ENCODE data around the gene B9D2. TPM values are rescaled to one million over a fixed set of nuclear protein-coding genes. Genes with fewer than 3 reads are reported as not detected.

The B9D2 gene, protein sequence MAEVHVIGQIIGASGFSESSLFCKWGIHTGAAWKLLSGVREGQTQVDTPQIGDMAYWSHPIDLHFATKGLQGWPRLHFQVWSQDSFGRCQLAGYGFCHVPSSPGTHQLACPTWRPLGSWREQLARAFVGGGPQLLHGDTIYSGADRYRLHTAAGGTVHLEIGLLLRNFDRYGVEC
- 4.1 and 4.8 TPM in 2 replicates for total RNA-seq

DNA sequence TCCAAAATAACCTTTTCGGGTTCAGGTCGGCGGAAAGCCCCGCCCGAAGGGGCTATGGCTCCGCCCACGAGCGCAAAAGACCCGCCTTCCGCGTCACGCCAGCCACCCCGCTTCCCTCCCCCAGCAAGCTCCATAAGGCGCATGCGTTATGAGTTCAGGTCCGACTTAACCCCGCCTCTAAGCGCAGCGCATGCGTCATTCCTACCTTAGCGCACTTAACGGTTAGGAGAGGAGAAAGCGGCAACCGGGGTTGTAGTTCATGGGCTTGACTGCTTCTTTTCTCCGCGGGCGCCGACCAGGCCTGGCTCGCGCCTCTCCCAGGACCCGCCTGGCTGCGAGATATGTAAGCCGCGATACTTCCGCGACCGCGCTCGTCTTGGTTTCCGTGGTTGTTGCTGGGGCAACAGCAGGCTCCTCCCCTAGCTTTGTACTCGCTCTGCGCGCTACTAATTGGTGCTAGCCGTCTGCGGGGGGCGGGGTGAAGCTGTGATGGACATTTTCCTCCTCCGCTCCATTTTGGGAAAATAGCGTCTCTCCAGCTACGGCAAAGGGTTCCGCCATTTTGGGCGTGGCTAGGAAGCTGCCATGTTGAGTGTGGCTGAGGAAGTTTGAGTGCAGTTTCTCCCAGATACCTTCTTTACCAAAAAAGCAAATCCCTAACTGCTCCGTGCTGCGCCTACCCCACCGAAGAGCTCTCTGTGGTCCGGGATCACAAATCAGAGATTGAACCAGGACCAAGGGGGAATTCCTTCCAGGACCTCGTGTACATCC, at the start of gene B9D2:
B9D2 (minus strand) TSS at position 397 of the 771 bp plus-strand sequence. CDS start 630 bp downstream, outside the sequence.

DNA sequence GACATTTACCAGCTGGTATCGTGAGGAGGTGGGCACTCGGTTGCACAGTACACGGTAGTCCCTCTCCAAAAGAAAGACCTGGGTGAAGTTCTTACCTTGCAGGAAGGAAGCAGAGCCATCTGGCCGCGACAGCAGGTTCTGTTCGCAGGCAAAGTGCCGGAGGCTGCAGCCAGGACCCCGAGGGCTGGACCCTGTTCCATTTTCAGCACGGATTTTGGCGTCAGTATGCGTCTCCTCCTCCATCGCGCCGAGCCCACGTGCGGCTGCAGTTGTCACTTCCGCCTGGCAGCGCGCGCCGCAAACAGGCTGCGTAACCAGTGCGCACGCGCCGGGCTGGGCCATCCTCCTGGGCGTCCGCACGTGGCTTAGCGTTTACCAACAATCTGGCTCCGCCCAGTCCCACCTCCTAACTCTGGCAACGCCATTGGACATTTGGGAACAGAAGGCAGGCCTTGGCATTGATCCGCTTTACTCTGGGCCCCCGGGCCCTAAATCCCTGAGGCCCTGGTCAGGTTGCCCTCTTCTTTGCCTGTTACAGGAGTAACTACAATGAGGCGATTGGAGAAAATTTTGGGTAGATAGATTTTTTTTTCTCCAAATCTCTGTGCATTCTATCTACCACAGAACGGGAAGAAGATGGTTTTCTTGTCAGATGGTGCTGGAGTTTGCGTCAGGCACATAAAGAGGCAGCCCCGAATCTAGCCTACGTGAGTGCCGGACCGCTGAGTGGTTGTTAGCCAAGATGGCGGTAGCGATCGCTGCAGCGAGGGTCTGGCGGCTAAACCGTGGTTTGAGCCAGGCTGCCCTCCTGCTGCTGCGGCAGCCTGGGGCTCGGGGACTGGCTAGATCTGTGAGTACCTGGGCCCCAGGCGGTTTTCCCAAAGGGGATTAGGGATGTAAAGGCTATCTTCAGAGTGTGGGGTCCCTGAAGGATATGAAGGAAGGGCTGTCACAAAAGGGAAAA, 33.4 kb upstream of the B9D2 start, which contains the start of the genes BCKDHA and EXOSC5:
BCKDHA (plus strand) TSS at position 733 of the 964 bp plus-strand sequence; CDS start at position 743, 10 bp downstream.
EXOSC5 (minus strand) TSS at position 274 of the 964 bp plus-strand sequence; CDS start at position 243, 31 bp downstream.

DNA sequence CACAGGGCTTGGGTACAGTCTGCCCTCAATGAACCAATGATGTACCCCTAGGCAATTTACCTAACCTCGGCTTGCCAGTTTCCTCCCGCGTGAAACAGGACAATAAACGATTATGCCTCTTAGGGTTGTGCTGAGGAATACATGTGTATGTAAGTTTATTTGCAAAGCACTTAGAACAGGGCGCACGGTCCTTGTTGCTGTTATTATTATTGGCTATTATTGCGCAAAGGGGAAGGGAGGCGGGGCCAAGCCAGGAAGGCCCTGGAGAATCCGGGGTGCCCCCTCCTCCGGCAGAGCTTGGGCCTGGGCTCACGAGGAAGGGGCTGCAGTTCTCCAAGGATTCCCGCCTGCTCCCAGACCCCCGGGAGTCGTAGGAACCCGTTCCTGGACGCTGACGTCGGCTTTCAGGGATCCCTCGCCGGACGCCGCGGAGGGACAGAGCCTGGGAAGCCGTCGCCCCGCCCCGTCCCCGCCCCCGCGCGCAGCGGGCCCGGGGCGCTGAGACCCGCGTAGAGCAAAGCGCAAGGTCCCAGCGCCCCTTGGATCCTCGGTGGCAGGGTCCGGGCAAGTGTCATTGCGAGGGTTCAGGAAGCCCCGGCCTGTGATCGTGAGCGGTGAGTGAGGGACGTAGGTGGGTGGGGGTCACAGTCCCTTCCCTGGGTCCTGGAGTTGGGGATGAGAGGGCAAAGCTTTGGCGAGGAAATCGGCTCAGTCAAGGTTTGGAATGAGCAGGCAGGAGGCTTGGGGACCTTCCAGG, 12.5 kb upstream of the B9D2 start, which contains the start of gene TMEM91:
TMEM91 (plus strand) TSS at position 293 of the 757 bp plus-strand sequence. CDS start 1,777 bp downstream, outside the sequence.

DNA sequence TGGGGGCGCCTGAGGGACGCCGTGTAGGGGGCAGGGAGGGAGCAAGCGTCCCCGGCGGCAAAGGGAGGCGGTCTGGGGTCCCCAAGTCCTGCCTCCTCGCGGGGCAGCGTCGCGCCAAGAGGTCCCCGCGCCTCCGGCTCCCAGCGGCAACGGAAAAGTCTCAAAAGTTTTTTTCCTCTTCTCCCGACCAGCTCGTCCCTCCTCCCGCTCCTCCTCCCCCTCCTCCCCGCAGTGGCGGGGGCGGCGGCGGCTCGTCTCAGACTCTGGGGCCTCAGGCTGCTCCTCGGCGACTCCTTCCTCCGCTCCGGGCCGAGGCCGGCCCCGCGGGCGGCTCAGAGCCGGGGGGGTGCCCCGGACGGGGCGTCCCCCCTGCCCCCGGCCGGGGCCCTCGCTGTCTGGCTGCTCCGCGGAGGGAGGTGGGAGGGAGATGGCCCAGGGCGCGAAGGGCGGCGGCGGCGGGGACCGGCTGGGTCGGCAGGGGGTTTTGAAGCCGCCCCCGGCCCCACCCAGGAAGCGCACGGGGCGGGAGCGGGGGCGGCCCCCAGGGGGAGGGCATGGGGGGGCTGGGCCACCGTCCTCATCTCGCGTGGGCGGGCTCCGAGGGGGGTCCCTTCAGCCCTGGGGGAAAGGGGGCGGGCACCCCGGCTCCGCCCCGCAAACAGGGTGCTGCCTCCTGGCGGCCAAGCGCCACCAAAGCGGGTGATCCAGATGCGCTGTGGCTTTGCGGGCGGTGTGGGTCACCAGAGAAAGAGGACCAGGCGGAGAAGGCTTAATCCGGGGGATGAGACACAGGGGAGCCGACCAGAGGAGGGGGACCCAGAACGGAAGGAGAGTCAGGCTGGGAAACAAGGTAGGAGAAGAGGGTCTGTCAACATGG, 10.2 kb downstream of the B9D2 start, which contains the start of gene TGFB1:
TGFB1 (minus strand) TSS at position 457 of the 877 bp plus-strand sequence. CDS start 878 bp downstream, outside the sequence.

DNA sequence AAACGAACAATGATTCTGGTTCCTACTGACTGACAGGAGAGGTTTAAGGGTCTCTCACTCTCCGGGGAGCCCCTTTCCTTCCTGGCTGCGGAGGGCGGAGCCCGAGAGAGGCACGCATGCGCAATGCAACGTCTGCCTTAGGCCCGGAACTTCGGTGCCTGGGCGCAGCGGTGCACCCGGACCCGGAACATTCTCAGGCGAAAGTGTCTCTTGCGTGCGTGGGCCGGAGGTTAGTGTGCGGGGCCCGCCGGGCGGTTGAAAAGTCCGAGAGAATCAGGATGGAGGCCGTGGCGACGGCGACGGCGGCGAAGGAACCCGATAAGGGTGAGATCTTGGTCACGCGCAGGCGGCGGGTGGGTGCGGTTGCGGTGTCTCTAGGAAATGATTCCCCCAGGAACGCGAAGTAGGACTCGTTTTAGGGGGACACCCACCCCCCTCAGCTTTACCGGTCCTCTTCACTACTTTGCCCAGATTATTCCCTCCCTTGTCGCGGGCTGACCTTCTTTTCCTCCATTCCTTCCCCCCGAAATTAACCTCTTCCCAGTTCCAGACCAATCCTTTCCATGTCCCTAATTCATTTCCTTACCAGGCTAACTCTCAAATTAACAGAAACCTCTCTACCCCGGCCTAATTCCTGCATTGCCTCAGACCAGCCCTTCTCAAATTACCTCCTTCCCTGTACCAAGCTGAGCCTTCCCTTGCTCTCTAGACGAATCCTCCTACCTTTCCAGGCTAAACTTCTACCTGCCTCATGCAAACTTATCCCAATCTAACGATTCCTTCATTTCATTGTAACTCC, 53.7 kb downstream of the B9D2 start, which contains the start of gene CCDC97:
CCDC97 (plus strand) TSS at position 140 of the 799 bp plus-strand sequence; CDS start at position 279, 139 bp downstream.

Other genes starting within 250 kb of the B9D2 start
- not detected in 2 replicates for gene CYP2F1, start 249.7 kb downstream of the B9D2 start, total RNA-seq
- gene CYP2S1, start 170.9 kb downstream of the B9D2 start, total RNA-seq = 0.77 and 3.3 TPM in 2 replicates
- gene AXL, start 144.9 kb downstream of the B9D2 start, total RNA-seq = 105 and 126 TPM in 2 replicates
- 48.0 and 54.5 TPM in 2 replicates for gene HNRNPUL1, start 99.8 kb downstream of the B9D2 start, total RNA-seq
- gene CCDC97, start 54.0 kb downstream of the B9D2 start, total RNA-seq = 7.9 and 9.3 TPM in 2 replicates
- 8.2 and 9.8 TPM in 2 replicates for gene TGFB1, start 10.2 kb downstream of the B9D2 start, total RNA-seq
- 9.3 and 9.4 TPM in 2 replicates for gene TMEM91, start 12.4 kb upstream of the B9D2 start, total RNA-seq
- gene EXOSC5, start 33.2 kb upstream of the B9D2 start, total RNA-seq = 7.3 and 7.9 TPM in 2 replicates
- 19.1 and 22.9 TPM in 2 replicates for gene BCKDHA, start 33.7 kb upstream of the B9D2 start, total RNA-seq
- 3.2 and 5.2 TPM in 2 replicates for gene B3GNT8, start 63.2 kb upstream of the B9D2 start, total RNA-seq
- 28.1 and 32.6 TPM in 2 replicates for gene DMAC2, start 75.8 kb upstream of the B9D2 start, total RNA-seq
- not detected in 2 replicates for gene ERICH4, start 79.0 kb upstream of the B9D2 start, total RNA-seq
- not detected in 2 replicates for gene CEACAM21, start 212.0 kb upstream of the B9D2 start, total RNA-seq

Measured in bronchial smooth muscle cell (primary cell).